ENCODE data around the gene AGPAT4. TPM values are rescaled to one million over a fixed set of nuclear protein-coding genes. Genes with fewer than 3 reads are reported as not detected.

AGPAT4 gene
- total and polyA plus RNA-seq, 2 of the 13 experiments (the other 11 are each of a cell fraction or from before 2014, with no cell fraction given), result 0.07 to 0.13 TPM

- intact Hi-C loops (cut with micrococcal nuclease; ENCODE audit: unreplicated experiment), result no loop called here
- Histone ChIP-seq H3K27ac (ENCODE audit: extremely low read length, insufficient read depth, low read length) (no peak overlapping the region), H3K79me2 (ENCODE audit: insufficient read depth, low read length) (no peaks in the 10 kb centered on the region), H3K4me3 (replicated peaks in 1 of 3; ENCODE audit: insufficient read depth in 1 of 3, low read depth in 2 of 3, low read length in 3 of 3) (no peak overlapping the region), H3K9ac (ENCODE audit: insufficient read depth, low read depth, low read length) (no peak overlapping the region), H3K4me1 (ENCODE audit: insufficient read depth, low read length) (no peaks in the 10 kb centered on the region), H3K27me3 (ENCODE audit: control insufficient read depth in 1 of 2, insufficient read depth in 2 of 2, low read length in 2 of 2) (peaks cover 0 to 8% of the 10 kb centered on the region in 2 experiments; a peak in 2 of 5 replicates), H2AFZ (ENCODE audit: low read length) (no peak overlapping the region), H4K20me1 (ENCODE audit: insufficient read depth, low read length) (no peaks in the 10 kb centered on the region), H3K4me2 (ENCODE audit: low read depth, low read length) (no peak overlapping the region), H3K9me3 (ENCODE audit: low read length) (no peaks in the 10 kb centered on the region), H3K36me3 (replicated peaks in 1 of 2; ENCODE audit: control insufficient read depth in 1 of 2, insufficient read depth in 2 of 2, low read length in 2 of 2) (no peaks in the 10 kb centered on the region)
- ATAC-seq (no peak), DNase-seq (ENCODE audit: low spot score) (no peak), FAIRE-seq (peak; percentile 36)
- no peak for TF ChIP-seq FOXO1 (CRISPR knock-in tag; IDR thresholded peaks at IDR 0.05)
- TF ChIP-seq SP4 (CRISPR knock-in tag; IDR thresholded peaks at IDR 0.05), result no peak
- TF ChIP-seq TEF (CRISPR knock-in tag; IDR thresholded peaks at IDR 0.05), result no peak
- TF ChIP-seq ZNF224 (CRISPR knock-in tag; IDR thresholded peaks at IDR 0.05), result no peak
- no peak for TF ChIP-seq SOX5 (CRISPR knock-in tag; IDR thresholded peaks at IDR 0.05; ENCODE audit: borderline replicate concordance)
- TF ChIP-seq ZNF354B (CRISPR knock-in tag; IDR thresholded peaks at IDR 0.05), result no peak
- no peak for TF ChIP-seq SP1 (IDR thresholded peaks at IDR 0.05)
- TF ChIP-seq SP1 (CRISPR knock-in tag; IDR thresholded peaks at IDR 0.05), result no peak
- TF ChIP-seq FOXA3 (CRISPR knock-in tag; IDR thresholded peaks at IDR 0.05), result no peak
- TF ChIP-seq ZUFSP (CRISPR knock-in tag; IDR thresholded peaks at IDR 0.05; ENCODE audit: borderline replicate concordance), result no peak
- no peak for TF ChIP-seq ZNF101 (CRISPR knock-in tag; IDR thresholded peaks at IDR 0.05; ENCODE audit: borderline replicate concordance, low read depth)
- no peak for TF ChIP-seq ZNF501 (CRISPR knock-in tag; IDR thresholded peaks at IDR 0.05)
- 0% methylated on average over 1 of the region's 1 CpG for WGBS (ENCODE audit: low lambda C conversion rate)
- CTCF ChIA-PET (ENCODE audit: low intra/inter-chr PET ratio, low total read pairs), result no interaction called here
- POLR2A ChIA-PET, result no interaction called here
- in situ Hi-C loops (cut with HindIII; ENCODE audit: extremely low pct_ligation_motif_present, low pct_unique_long_range_greater_than_20kb), result no loop called here
- BruUV-seq (replicated peaks), result no TSS peak
These were observed 24.5 kb downstream of the AGPAT4 start for GRCh38 chr6:161249327-161249726.

All from HepG2 (cell line).